HG03064 (cell line): ENCODE data around the gene RAB3IL1.

ENCODE experiments used
- ATAC-seq: cut with Tn5 transposase; IDR thresholded peaks from one replicate; pipeline ENCODE4 v1.9.1; 2021; ENCODE audit warnings: low read depth; ENCODE audit not compliant: unreplicated experiment

The RAB3IL1 gene

GRCh38 chr11:61870541-61871031 is 46.8 kb downstream of the RAB3IL1 start:
- ATAC-seq, result no peak

DNA sequence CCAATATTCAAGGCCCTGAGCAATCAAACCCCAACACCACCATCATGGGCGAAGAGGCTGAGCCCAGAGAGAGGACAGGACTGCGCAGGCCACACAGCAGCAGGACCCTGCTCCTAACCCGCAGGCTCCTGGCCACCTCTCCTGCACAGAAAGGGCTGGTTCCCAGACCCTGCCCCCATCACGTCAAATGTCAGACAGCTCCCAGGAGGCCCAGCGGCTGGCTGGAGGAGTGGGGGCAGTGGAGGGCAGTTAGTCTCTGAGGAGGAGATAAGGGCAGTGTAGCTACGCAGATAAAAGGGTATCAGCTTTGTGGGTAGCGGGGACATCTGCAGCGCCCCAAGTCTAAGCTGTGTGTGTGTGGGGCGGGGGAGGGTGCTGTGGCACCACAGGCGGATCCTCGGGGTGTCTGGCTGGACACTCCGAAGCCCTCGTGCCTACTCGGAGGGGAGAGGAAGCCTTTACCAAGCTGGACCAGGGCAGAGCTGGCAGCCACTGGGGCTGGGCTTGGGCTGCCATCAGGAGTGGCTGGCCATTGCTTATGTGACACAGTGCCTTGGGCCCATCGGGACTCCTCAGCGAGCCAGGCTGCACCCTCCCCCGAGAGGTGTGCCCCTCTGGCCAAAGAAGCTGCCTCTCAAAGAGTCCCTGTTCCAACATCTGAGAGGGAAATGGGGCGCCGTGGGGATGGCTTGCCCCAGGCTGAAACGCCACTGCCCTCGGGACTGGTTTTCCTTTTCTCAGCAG is 47.5 kb downstream of the RAB3IL1 start:
- ATAC-seq, result no peak

GRCh38 chr11:61869429-61869707 is 48.0 kb downstream of the RAB3IL1 start:
- no peak for ATAC-seq

DNA sequence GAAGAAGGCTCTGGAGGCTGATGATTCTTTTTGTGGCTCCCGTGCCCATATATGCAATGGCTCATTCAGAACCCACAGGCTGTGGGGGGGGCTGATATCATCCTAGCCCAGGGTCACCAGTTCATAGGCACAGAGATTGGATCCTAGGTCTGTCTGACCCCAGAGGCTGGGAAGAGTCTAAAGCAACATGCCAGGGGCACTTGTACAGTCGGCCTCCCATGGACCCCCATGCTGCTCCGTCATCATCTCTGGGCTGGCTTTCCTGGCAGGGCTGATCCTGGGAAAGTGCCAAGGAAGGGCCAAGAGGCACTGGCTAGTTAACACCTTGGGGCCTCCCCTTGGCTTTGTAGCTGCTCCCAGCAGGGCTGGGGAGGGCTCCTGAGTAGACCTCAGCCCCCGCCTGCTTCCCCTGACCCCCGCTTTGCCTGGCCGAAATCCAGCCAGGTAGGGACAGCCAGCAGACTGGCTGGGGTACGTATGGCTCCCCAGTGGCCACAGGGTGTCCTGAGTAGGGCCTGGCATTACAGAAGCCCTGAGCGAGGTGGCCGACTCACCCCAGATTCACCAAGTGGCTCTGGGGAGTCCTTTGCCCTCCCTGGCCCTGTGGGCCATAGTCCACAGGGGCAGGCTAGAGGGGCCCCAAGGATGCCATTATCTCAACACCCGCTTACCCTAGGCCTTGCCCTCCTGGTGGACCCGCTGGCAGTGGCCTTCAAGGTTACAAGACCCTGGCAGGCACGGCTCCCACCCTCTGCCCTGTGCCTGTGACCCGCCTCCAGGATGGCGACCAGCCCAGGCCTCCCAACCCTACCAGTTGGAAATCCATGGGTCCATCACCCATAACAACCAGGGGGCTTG is 48.6 kb downstream of the RAB3IL1 start:
- no peak for ATAC-seq

- ATAC-seq, result no peak
Observed at GRCh38 chr11:61866958-61867343, 50.4 kb downstream of the RAB3IL1 start.

DNA sequence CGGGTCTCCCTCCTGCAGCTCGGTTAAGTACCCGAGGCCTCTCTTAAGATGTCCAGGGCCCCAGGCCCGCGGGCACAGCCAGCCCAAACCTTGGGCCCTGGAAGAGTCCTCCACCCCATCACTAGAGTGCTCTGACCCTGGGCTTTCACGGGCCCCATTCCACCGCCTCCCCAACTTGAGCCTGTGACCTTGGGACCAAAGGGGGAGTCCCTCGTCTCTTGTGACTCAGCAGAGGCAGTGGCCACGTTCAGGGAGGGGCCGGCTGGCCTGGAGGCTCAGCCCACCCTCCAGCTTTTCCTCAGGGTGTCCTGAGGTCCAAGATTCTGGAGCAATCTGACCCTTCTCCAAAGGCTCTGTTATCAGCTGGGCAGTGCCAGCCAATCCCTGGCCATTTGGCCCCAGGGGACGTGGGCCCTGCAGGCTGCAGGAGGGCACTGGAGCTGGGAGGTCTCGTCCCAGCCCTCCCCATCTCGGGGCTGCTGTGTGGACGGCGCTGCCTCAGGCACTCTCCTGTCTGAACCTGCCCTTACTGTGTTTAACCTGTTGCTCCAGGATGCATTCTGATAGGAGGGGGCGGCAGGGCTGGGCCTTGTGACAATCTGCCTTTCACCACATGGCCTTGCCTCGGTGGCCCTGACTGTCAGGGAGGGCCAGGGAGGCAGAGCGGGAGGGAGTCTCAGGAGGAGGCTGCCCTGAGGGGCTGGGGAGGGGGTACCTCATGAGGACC is 51.0 kb downstream of the RAB3IL1 start:
- ATAC-seq, result no peak

DNA sequence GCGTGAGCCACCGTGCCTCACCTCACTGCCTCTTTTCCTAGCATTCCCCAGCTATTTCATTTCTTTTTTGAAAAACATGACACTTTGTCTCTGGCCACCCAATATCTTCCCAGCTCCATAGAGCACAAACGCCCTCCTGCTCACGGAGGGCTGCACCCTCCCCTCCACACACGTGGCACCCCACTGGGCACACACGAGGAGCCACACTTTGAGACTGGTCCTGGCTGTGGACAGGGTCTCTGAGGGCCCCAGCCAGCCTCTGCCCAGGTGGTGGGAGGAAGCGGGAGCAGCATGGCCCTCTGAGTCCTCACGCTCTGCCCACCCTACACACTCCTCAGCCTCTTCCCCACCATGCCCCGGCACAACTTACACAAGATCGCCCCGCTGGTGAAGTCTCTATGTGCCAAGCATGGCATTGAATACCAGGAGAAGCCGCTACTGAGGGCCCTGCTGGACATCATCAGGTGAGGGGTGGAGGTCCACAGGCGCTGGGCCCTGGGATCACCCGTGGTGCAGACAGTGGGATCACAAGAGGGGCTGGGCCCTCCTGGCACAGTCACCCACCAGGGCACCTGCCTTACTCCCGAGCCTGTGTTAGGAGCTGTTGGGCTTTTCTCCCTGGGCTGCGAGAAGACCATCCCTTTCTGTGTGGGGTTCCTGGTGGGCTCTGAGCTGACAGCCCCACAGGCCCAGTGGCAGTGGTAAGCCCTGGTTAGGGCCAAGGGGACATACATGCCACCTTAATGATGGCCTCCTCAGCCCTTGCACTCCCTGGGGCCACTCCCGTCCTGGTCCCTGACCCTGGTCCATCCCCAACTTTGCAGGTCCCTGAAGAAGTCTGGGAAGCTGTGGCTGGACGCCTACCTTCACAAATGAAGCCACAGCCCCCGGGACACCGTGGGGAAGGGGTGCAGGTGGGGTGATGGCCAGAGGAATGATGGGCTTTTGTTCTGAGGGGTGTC is 52.3 kb downstream of the RAB3IL1 start:
- no peak for ATAC-seq

GRCh38 chr11:61863548-61864081 is 53.8 kb downstream of the RAB3IL1 start:
- ATAC-seq, result no peak

DNA sequence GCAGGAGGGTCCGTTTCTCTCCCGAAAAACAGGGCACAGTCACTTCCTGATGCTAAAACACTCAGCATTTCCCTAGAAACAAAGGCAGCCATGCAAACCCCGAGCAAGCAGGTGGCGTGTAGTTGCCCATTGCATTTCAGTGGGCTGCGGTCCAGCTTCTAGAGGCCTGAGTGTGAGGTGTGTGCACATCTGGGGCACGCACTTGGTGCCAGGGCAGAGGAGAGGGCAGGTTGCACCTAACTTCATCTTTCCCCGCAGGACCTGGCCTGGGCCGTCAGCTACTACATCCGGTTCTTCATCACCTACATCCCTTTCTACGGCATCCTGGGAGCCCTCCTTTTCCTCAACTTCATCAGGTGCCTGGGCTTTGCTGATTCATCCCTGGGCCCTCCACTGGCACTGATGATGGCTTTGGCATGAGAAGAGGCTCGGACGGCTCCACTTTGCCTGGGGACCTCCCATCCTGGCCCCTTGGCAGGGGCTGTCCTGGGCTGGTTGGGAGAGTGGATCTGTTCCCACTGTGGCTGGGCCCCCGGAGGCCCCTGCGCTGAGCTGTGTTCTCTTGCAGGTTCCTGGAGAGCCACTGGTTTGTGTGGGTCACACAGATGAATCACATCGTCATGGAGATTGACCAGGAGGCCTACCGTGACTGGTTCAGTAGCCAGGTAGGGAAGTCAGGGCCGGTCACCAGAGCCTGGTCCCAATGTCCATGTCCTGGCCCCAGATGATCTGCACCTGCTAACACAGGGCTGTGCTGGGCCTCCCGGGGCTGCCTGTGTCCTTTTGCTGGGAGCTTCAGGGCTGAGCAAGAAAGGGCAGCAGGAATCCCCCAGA is 54.4 kb downstream of the RAB3IL1 start:
- ATAC-seq, result no peak

GRCh38 chr11:61861634-61862033 is 55.7 kb downstream of the RAB3IL1 start:
- ATAC-seq, result no peak

DNA sequence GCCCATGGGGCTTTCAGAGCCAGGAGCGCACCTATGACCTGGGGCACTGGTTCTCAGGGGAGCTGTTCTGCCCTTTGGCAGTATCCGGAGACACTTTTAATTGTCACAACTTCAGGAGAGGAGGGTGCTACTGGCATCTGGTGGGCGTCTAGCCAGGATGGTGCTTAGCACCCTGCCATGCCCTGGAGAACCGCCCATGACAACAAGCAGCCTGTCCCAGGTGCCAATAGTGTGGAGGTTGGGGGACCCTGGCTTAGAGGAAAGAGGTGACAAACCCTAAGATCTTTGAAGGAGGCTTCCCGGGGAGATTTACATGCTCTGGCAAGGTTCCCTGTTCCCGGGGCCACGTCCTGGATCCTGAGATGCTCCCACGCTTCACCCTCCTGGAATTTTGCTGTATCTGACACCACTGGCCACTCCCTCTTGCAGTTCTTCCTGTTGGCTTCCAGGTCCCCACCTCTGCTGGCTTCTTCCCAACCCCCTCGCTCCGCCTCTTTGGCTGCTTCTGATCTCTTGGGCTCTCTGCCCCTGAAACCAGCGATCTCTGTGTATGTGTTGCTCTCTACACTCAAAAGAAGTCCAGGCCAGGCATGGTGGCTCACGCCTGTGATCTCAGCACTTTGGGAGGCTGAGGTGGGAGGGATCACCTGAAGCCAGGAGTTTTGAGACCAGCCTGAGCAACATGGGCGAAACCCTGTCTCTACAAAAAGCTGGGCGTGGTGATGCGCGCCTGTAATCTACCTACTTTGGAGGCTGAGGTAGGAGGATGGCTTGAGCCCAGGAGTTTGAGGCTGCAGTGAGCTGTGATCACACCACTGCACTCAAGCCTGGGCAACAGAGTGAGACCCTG is 57.1 kb downstream of the RAB3IL1 start:
- ATAC-seq, result no peak

DNA sequence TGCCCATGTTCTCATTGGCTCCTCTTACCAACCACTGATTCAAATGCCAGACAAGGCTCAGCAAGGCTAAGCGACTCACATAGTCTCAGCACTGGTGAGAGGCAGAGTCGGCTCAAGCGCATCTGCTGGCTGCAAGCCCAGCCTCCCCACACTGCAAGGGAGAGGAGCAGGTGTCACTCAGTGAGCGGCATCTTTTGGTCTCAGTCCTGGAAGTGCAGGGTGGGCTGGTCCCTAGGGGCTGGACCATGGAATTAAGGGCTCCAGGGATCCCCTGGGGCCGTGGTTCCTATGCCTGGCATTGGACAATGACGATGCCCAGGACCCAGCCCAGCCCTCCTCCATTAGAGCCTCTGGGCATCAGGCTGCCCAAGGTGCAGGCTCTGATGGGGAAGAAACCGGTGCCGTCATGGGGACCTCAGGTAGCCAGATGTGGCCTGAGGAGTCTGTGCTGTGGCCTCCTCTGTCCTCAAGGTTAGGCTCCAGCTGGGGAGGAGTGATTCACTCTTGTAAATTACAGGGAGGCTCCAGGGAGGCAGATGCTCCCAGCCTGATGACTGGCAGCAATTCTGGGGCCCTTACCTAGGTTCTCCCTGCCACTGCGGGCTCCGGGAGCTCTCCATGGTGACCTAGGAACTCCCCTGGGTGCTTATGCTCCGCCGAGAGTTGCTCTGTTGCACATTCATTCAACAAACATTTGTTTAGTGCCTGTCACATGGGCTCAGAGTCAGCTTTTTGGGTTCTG is 61.3 kb downstream of the RAB3IL1 start:
- ATAC-seq, result no peak

DNA sequence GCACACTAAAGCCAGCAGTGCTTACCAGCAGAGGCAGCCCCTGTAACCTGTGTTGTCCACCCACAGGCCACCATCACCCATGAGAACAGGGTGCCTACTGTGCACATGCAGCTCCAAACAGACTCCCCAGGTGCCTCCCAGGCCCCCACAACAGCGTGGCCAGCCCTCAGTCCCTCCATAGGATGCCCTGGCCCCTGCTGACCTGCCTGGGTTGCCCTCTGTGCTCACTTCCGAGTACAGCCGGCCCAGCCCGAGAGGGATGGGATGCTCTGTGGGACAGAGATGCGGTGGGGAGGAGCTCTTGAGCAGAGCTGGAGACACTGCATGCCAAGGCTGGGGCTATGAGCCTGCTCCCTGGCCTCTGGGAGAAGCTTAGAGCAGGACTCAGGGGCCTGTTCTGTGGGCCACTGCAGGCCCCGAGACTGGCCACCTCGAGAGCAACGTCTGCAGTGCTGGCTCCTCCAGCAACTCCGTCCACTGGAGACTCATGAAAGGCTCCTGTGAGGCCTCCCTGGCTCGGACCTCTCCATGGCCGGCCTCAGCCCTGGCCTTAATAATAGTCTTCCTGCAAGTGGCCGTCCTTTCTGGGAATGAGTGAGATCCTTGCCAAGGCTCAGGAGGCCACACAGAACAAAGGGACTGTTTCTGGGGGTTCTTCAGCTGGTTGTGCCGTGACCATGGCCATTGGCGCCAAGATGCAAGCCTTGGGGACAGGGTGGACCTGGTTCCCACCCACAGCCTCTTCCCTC is 62.2 kb downstream of the RAB3IL1 start:
- ATAC-seq, result no peak

DNA sequence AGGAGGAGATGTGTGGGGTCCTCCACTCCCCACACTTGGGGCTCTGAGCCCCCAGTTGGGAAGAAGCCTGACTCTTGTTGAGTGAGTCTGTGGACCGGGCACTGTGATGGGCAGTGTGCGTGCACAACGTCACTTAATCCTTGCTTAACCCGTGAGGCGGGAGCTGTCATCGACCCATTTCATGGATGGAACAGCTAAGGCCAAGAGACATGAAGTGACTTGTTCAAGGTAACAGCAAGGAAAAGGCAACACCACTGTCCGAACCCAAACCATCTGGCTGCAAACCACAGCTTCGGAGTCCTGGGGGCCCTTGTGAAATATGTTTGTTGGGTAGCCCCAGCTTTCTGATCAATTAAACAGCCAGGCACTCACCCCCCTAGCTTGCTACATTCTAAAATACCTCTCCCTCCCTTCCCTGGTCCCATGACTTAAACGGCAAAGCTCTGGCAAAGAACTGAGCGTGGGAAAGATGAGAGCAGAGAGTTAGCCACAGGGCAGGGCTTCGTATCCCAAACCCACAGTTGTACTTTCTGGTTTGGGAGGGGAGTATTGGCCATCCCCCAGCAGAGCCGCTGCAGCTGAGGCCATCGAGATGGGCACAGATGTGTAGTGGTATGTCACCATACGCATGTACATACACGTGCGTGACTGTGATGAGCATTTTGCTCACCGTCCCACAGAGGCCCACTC is 63.0 kb downstream of the RAB3IL1 start:
- ATAC-seq, result no peak

- ATAC-seq, result no peak
Observed at GRCh38 chr11:61853698-61854169, 63.6 kb downstream of the RAB3IL1 start.

GRCh38 chr11:61851900-61852295 is 65.5 kb downstream of the RAB3IL1 start:
- no peak for ATAC-seq
